Measurements from ENCODE around the gene EXOSC10. TPM values are rescaled to one million over a fixed set of nuclear protein-coding genes. Genes with fewer than 3 reads are reported as not detected.
"Not testable (repeated sequence)": the region's sequence is repeated elsewhere in the genome, so short reads cannot be mapped to it uniquely, and the experiment has no call there.

EXOSC10 gene
- total and polyA plus RNA-seq, 5 donors: 20.1 to 25.7 (median 21.9) TPM

- no peak for ATAC-seq
- Histone ChIP-seq H3K4me3 (ENCODE audit: low read length) (no peak overlapping the region), H3K27ac (ENCODE audit: low read length) (no peak overlapping the region), H3K4me1 (ENCODE audit: control insufficient read depth, insufficient read depth, low read length) (no peaks in the 10 kb centered on the region), H3K27me3 (ENCODE audit: control insufficient read depth, insufficient read depth) (no peaks in the 10 kb centered on the region), H3K9me3 (ENCODE audit: control insufficient read depth, low read length) (no peaks in the 10 kb centered on the region)
- no peak for DNase-seq
- 71% methylated on average over 7 of the region's 7 CpGs for WGBS
- intact Hi-C loops (cut with DNase I): no loop called here
Measured at GRCh38 chr1:11109047-11109760, 9.5 kb upstream of the EXOSC10 start.

- Histone ChIP-seq H3K9me3 (ENCODE audit: control insufficient read depth, low read length) (no peaks in the 10 kb centered on the region), H3K4me1 (ENCODE audit: control insufficient read depth, insufficient read depth, low read length) (no peaks in the 10 kb centered on the region)
Measured at GRCh38 chr1:11107599-11107998, 7.9 kb upstream of the EXOSC10 start.

GRCh38 chr1:11105586-11105985 lies 5.9 kb upstream of the EXOSC10 start:
- no peak for ATAC-seq
- no peaks in the 10 kb centered on the region for H3K9me3 ChIP-seq (ENCODE audit: control insufficient read depth, low read length)
- 92% methylated on average over 10 of the region's 10 CpGs for WGBS

More at GRCh38 chr1:11107599-11107998, 7.9 kb upstream of the EXOSC10 start:
- WGBS: 92% methylated on average over 5 of the region's 5 CpGs
- intact Hi-C loops (cut with DNase I): no loop called here
- no peak for ATAC-seq
- no peak for DNase-seq
- Histone ChIP-seq H3K4me3 (ENCODE audit: low read length) (no peak overlapping the region), H3K27ac (ENCODE audit: low read length) (no peak overlapping the region), H3K27me3 (ENCODE audit: control insufficient read depth, insufficient read depth) (no peaks in the 10 kb centered on the region)

GRCh38 chr1:11101347-11101746 lies 1.7 kb upstream of the EXOSC10 start:
- DNase-seq (no peak), ATAC-seq (no peak)
- WGBS: 93% methylated on average over 6 of the region's 6 CpGs
- Histone ChIP-seq H3K9me3 (ENCODE audit: control insufficient read depth, low read length) (no peaks in the 10 kb centered on the region), H3K4me1 (ENCODE audit: control insufficient read depth, insufficient read depth, low read length) (no peaks in the 10 kb centered on the region), H3K4me3 (ENCODE audit: low read length) (no peak overlapping the region), H3K27me3 (ENCODE audit: control insufficient read depth, insufficient read depth) (no peaks in the 10 kb centered on the region), H3K27ac (ENCODE audit: low read length) (no peak overlapping the region)
- intact Hi-C loops (cut with DNase I): no loop called here

More at GRCh38 chr1:11105586-11105985, 5.9 kb upstream of the EXOSC10 start:
- DNase-seq: no peak
- intact Hi-C loops (cut with DNase I): no loop called here
- Histone ChIP-seq H3K4me1 (ENCODE audit: control insufficient read depth, insufficient read depth, low read length) (no peaks in the 10 kb centered on the region), H3K27me3 (ENCODE audit: control insufficient read depth, insufficient read depth) (no peaks in the 10 kb centered on the region), H3K27ac (ENCODE audit: low read length) (no peak overlapping the region), H3K4me3 (ENCODE audit: low read length) (no peak overlapping the region)

GRCh38 chr1:11100806-11101205 lies 1.1 kb upstream of the EXOSC10 start:
- H3K27ac ChIP-seq (ENCODE audit: low read length); H3K4me1 ChIP-seq (ENCODE audit: control insufficient read depth, insufficient read depth, low read length); H3K9me3 ChIP-seq (ENCODE audit: control insufficient read depth, low read length); DNase-seq; H3K4me3 ChIP-seq (ENCODE audit: low read length); H3K27me3 ChIP-seq (ENCODE audit: control insufficient read depth, insufficient read depth); intact Hi-C loops (cut with DNase I); ATAC-seq: not testable (repeated sequence)
- 95% methylated on average over 17 of the region's 17 CpGs for WGBS

- Histone ChIP-seq H3K4me1 (ENCODE audit: control insufficient read depth, insufficient read depth, low read length) (no peaks in the 10 kb centered on the region), H3K27ac (ENCODE audit: low read length) (peak overlapping the region; percentile 65), H3K27me3 (ENCODE audit: control insufficient read depth, insufficient read depth) (no peaks in the 10 kb centered on the region), H3K4me3 (ENCODE audit: low read length) (peak overlapping the region; percentile 76), H3K9me3 (ENCODE audit: control insufficient read depth, low read length) (no peaks in the 10 kb centered on the region)
- WGBS: 55% methylated on average over 13 of the region's 13 CpGs
- no peak for ATAC-seq
- intact Hi-C loops (cut with DNase I): no loop called here
- DNase-seq: no peak
Measured at GRCh38 chr1:11100149-11100493, 452 bp upstream of the EXOSC10 start.

- intact Hi-C loops (cut with DNase I): no loop called here
- Histone ChIP-seq H3K27me3 (ENCODE audit: control insufficient read depth, insufficient read depth) (no peaks in the 10 kb centered on the region), H3K27ac (ENCODE audit: low read length) (no peak overlapping the region), H3K9me3 (ENCODE audit: control insufficient read depth, low read length) (no peaks in the 10 kb centered on the region), H3K4me3 (ENCODE audit: low read length) (peak overlapping the region; percentile 76), H3K4me1 (ENCODE audit: control insufficient read depth, insufficient read depth, low read length) (no peaks in the 10 kb centered on the region)
- no peak for ATAC-seq
- DNase-seq: no peak
- 15% methylated on average over 5 of the region's 5 CpGs for WGBS
Measured at GRCh38 chr1:11098931-11099309, 749 bp downstream of the EXOSC10 start.

- 96% methylated on average over 2 of the region's 3 CpGs for WGBS
- intact Hi-C loops (cut with DNase I); H3K27me3 ChIP-seq (ENCODE audit: control insufficient read depth, insufficient read depth); H3K9me3 ChIP-seq (ENCODE audit: control insufficient read depth, low read length); H3K4me1 ChIP-seq (ENCODE audit: control insufficient read depth, insufficient read depth, low read length); H3K27ac ChIP-seq (ENCODE audit: low read length); DNase-seq; H3K4me3 ChIP-seq (ENCODE audit: low read length); ATAC-seq: not testable (repeated sequence)
Measured at GRCh38 chr1:11083784-11084183, 15.9 kb downstream of the EXOSC10 start.

GRCh38 chr1:11080931-11081330 lies 18.7 kb downstream of the EXOSC10 start:
- Histone ChIP-seq H3K4me3 (ENCODE audit: low read length) (no peak overlapping the region), H3K27me3 (ENCODE audit: control insufficient read depth, insufficient read depth) (no peaks in the 10 kb centered on the region), H3K9me3 (ENCODE audit: control insufficient read depth, low read length) (no peaks in the 10 kb centered on the region), H3K4me1 (ENCODE audit: control insufficient read depth, insufficient read depth, low read length) (no peaks in the 10 kb centered on the region), H3K27ac (ENCODE audit: low read length) (no peak overlapping the region)
- no peak for DNase-seq
- WGBS: 87% methylated on average over 12 of the region's 12 CpGs
- no peak for ATAC-seq
- intact Hi-C loops (cut with DNase I): no loop called here

- Histone ChIP-seq H3K4me3 (ENCODE audit: low read length) (no peak overlapping the region), H3K4me1 (ENCODE audit: control insufficient read depth, insufficient read depth, low read length) (no peaks in the 10 kb centered on the region), H3K27me3 (ENCODE audit: control insufficient read depth, insufficient read depth) (no peaks in the 10 kb centered on the region), H3K27ac (ENCODE audit: low read length) (no peak overlapping the region), H3K9me3 (ENCODE audit: control insufficient read depth, low read length) (no peaks in the 10 kb centered on the region)
- WGBS: 96% methylated on average over 2 of the region's 2 CpGs
- ATAC-seq: no peak
- no peak for DNase-seq
- intact Hi-C loops (cut with DNase I): no loop called here
Measured at GRCh38 chr1:11078631-11079030, 21.0 kb downstream of the EXOSC10 start.

GRCh38 chr1:11073398-11073797 lies 26.3 kb downstream of the EXOSC10 start:
- H3K27me3 ChIP-seq (ENCODE audit: control insufficient read depth, insufficient read depth); H3K27ac ChIP-seq (ENCODE audit: low read length); DNase-seq; ATAC-seq; H3K9me3 ChIP-seq (ENCODE audit: control insufficient read depth, low read length); intact Hi-C loops (cut with DNase I); H3K4me1 ChIP-seq (ENCODE audit: control insufficient read depth, insufficient read depth, low read length); H3K4me3 ChIP-seq (ENCODE audit: low read length): not testable (repeated sequence)
- 91% methylated on average over 7 of the region's 7 CpGs for WGBS
